ENCODE measurements around the gene MUC5AC. TPM values are rescaled to one million over a fixed set of nuclear protein-coding genes. Genes with fewer than 3 reads are reported as not detected.
"Not testable (repeated sequence)": the region's sequence is repeated elsewhere in the genome, so short reads cannot be mapped to it uniquely, and the experiment has no call there.

MUC5AC gene
- polyA plus RNA-seq, 3 donors = 0.01 TPM; not detected in 1

DNA sequence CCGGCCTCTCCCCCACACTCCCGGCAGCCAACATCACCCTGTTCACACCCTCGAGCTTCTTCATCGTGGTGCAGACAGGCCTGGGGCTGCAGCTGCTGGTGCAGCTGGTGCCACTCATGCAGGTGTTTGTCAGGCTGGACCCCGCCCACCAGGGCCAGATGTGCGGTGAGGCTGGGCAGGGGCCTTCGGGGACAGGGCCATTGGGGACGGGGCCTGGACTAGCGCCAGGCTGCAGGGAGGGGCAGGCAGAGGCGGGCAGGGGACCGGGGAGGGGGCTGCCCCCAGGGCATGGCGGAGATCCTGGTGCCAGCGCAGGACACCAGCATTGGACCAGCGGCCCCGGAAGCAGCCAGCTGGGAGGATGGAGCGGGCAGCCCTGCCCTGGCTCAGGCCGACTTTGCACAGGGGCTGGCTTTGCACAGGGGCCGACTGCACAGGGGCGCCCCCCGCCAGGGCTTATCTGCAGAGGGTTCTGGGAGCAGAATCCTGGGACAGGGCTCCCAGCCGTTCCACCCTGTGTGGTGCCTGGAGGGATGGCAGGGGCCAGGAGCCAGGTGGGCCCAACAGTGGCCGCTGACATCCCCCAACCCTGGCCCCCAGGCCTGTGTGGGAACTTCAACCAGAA lies 73.8 kb downstream of the MUC5AC start:
- no peak for DNase-seq (ENCODE audit: low read depth in 3 of 3, low spot score in 2 of 3)

DNA sequence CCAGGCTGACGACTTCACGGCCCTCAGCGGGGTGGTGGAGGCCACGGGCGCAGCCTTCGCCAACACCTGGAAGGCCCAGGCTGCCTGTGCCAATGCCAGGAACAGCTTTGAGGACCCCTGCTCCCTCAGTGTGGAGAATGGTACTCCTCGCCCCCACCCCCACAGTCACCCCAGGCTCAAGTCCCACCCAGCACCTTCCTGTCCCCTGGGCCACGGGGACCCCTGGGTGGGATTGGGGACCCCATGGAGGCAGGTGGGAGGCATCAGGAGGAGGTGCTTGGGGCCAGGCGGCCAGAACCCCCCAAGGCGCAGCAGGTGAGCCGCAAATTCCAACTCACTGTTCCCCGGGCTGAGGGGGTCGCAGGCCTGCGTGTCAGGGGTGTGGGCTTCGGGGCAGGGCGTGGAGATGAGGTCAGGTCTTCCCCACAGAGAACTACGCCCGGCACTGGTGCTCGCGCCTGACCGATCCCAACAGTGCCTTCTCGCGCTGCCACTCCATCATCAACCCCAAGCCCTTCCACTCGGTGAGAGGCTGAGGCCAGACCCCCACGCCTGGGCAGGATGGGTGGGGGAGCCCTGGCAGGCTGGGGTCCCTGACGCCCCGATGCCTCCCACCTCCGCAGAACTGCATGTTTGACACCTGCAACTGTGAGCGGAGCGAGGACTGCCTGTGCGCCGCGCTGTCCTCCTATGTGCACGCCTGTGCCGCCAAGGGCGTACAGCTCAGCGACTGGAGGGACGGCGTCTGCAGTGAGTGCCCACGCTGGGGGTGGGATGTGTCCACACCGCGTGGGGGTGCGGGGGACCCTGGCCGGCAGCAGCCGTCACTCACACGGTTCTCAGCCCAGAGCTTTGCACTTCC lies 74.5 kb downstream of the MUC5AC start:
- no peak for DNase-seq (ENCODE audit: low read depth in 3 of 3, low spot score in 2 of 3)

DNA sequence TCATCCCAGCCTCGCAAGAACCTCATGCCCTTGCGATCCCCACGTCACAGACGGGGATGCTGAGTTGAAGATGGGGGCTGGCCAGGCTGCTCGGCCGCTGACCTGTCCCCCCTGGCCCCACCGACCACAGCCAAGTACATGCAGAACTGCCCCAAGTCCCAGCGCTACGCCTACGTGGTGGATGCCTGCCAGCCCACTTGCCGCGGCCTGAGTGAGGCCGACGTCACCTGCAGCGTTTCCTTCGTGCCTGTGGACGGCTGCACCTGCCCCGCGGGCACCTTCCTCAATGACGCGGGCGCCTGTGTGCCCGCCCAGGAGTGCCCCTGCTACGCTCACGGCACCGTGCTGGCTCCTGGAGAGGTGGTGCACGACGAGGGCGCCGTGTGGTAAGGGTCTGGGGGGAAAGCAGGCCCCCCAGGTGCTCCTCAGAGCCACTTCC lies 75.1 kb downstream of the MUC5AC start:
- no peak for DNase-seq (ENCODE audit: low read depth in 3 of 3, low spot score in 2 of 3)

DNA sequence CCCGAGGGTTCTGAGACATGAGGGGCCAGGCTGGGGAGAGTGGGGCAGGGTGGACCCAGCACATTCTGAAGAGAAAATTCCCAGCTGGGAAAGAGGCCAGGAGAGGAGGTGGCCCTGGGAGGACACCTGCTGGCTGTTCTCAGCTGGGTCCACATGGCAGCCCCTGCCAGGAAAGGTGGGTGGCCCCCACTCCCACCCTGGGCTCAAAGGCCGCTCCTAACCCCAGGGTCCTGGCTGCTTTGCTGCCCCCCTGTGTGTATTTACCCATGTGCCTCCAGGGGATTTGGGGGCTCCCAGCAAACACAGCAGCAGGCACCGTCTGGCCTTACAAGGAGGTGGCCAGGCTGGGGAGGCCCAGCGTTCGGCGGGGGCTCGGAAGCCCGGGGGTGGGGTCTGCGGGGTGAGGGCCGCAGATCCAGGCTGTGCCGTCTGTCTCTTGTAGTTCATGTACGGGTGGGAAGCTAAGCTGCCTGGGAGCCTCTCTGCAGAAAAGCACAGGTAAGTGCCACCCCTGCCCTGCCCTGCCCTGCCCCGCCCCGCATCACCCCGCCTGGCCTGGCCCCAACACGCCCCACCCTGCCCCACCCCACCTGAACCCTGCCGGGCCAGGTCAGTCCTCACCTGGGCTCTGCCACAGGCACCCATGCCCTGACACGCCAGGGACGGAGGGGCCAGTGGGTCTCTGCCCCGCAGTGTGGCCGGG lies 75.7 kb downstream of the MUC5AC start:
- no peak for DNase-seq (ENCODE audit: low read depth in 3 of 3, low spot score in 2 of 3)

DNA sequence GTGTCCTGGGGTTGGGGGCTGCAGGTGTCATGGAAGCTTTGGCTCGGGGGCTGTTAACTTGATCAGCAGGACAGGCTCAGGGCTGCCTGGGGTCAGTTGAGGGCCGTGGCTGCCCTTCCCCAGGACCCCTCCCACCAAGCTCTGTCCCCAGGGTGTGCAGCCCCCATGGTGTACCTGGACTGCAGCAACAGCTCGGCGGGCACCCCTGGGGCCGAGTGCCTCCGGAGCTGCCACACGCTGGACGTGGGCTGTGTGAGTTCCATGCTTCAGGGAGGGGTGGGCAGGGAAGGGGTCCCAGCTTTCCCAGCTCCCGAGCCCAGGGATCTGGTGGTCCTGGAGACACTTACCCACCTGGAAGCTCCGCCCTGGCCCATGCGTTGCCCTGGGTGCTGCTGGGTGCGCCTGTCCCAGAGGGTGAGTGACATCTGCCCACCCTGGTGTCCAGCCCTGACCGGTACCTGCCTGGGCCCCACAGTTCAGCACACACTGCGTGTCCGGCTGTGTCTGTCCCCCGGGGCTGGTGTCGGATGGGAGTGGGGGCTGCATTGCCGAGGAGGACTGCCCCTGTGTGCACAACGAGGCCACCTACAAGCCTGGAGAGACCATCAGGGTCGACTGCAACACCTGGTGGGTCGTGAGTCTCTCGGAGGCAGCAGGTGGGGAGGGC lies 76.4 kb downstream of the MUC5AC start:
- no peak for DNase-seq (ENCODE audit: low read depth in 3 of 3, low spot score in 2 of 3)

DNA sequence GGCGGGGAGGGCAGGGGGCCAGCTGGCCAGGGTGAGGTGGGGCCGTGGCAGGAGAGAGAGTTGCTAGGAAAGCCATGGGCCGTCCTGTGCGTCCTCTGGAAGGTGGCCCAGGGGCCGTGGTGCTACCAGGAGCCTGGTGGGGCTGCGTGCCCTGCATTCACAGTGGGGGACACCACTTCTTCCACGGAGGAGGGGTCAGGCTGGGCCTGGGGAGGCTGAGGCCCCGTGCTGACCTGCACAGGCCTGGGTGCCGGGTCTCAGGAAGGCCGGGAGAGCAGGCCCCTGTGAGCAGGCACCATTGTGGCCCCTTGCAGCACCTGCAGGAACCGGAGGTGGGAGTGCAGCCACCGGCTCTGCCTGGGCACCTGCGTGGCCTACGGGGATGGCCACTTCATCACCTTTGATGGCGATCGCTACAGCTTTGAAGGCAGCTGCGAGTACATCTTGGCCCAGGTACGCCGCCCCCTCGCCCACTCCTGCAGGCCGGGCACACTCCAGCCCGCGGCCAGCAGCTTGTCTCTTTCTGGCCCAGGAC lies 77.1 kb downstream of the MUC5AC start:
- DNase-seq (ENCODE audit: low read depth in 3 of 3, low spot score in 2 of 3) = no peak

DNA sequence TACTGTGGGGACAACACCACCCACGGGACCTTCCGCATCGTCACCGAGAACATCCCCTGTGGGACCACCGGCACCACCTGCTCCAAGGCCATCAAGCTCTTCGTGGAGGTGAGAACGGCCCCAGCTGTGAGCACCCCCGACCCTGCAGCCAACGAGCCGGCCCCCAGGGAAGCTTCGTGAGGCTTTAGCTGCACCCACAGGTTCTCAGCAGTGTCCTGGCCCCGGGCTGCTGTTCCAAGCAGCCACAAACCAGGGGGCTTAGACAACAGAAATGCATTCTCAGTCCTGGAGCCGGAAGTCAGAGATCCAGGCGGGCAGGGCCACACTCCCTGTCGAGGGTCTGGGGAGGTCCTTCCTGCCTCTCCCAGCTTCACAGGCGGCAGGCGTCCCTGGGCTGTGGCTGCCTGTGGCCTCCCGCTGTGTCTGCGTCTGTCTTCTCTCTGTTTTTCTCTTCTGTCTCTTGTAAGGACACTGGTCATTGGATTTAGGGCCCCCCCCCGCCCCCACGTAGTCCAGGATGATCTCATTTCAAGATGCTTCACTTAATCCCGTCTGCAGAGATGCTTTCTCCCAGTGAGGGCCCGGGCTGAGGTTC lies 77.7 kb downstream of the MUC5AC start:
- DNase-seq (ENCODE audit: low read depth in 3 of 3, low spot score in 2 of 3) = no peak

DNA sequence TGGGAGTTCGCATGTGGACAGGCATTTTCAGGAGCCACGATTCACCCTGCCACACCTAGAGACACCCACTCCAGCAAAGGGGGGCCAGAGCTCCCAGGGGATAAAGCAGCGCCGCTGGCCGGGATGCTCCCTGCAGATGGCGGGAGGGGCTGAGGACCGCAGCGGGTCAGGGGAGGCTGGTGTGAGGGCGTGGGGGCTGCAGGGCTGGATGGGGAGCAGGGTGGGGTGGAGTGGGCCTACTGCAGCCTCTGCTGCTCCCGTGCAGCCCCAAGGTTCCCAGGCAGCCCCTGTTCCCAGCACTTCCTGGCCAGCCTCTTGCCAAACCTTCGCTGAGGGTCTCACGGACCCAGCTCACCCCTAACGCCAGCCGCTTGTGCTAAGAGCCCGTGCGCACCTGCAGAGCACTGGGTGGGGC lies 78.2 kb downstream of the MUC5AC start:
- no peak for DNase-seq (ENCODE audit: low read depth in 3 of 3, low spot score in 2 of 3)

DNA sequence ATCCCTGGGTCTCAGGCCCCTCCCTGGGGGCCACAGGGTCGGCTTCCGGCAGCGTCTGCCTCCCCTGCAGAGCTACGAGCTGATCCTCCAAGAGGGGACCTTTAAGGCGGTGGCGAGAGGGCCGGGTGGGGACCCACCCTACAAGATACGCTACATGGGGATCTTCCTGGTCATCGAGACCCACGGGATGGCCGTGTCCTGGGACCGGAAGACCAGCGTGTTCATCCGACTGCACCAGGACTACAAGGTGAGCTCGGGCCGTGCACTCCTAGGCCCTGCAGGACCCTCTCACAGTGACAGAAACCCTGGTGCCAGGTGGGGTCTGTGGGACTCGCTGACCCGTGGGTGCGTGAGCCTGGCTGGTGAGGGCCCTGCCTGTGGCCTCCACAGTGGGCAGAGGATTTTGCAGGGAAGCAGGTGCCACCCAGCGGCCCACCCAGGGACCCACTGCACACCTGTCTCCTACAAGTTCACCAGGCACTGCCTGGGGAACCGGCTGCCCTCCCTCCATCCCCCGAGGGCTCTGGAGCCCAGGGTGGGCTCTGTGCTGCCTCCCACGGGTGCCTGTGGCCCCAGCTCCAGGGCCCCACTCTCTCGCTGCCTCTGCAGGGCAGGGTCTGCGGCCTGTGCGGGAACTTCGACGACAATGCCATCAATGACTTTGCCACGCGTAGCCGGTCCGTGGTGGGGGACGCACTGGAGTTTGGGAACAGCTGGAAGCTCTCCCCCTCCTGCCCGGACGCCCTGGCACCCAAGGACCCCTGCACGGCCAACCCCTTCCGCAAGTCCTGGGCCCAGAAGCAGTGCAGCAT lies 78.8 kb downstream of the MUC5AC start:
- DNase-seq (ENCODE audit: low read depth in 3 of 3, low spot score in 2 of 3) = no peak

DNA sequence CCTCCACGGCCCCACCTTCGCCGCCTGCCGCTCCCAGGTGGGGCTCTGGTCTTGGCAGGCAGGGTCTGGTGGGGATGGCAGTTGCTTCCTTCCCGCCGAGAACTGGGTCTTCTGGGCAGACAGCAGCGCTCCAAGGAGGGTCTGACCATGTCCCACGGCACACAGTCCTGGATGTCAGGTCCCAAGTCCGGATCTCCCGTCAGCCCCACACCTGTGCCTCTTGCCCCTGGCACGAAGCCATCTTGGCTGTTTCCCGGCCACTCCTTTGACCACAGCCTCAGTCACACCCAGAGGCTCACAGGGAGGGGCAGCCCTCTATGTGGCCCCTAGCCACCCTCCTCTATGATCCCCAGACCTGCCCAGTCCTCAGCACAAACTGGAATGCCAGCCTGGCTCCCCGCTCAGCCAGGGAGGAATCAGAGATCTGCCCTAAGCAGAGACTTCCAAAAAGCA lies 79.4 kb downstream of the MUC5AC start:
- DNase-seq (ENCODE audit: low read depth in 3 of 3, low spot score in 2 of 3) = no peak

DNA sequence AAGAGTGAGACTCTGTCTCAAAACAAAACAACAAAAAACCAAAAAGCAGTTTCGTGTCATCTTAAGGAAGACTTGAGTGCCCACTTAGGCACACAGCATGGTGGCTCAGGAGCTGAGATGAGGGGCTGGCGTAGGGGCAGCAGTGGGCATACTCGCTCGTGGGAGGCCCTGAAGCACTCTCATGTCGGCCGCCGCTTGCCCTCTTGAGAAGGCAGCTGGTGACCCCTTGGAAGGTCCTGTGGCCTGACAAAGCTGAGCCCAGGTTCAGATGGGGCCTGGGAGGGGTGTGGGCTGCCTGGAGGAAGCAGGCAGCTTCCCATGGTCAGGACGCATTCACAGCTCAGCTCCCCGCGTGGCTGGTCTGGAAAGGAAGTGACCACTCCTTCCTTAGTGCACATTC lies 80.1 kb downstream of the MUC5AC start:
- no peak for DNase-seq (ENCODE audit: low read depth in 3 of 3, low spot score in 2 of 3)

DNA sequence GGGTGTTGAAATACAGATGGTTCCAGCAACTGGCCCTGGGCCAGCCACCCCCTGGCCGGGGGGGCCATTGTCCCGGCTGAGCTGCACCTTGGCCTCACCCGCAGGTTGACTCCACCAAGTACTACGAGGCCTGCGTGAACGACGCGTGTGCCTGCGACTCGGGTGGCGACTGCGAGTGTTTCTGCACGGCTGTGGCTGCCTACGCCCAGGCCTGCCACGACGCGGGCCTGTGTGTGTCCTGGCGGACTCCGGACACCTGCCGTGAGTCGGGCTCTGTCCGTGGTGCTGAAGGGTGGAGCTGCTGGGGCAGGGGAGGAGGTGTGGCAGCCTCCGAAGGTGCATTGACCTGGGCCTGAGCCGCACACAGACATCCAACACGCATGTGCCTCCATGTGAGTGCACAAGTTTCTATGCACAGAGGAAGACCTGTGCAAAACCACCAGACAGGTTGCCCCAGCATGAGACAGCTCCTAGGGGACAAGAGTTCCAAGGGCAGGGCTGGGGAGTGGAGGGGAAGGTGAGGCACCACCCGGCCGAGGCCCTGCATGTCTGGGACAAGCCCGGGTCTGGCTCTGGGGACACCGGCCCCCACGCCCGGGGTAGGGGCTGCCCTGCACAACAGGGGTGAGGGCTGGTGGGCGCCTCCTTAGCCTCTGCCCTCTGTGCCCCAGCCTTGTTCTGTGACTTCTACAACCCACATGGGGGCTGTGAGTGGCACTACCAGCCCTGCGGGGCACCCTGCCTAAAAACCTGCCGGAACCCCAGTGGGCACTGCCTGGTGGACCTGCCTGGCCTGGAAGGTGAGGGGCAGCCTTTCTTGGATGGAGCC lies 81.2 kb downstream of the MUC5AC start:
- no peak for DNase-seq (ENCODE audit: low read depth in 3 of 3, low spot score in 2 of 3)

DNA sequence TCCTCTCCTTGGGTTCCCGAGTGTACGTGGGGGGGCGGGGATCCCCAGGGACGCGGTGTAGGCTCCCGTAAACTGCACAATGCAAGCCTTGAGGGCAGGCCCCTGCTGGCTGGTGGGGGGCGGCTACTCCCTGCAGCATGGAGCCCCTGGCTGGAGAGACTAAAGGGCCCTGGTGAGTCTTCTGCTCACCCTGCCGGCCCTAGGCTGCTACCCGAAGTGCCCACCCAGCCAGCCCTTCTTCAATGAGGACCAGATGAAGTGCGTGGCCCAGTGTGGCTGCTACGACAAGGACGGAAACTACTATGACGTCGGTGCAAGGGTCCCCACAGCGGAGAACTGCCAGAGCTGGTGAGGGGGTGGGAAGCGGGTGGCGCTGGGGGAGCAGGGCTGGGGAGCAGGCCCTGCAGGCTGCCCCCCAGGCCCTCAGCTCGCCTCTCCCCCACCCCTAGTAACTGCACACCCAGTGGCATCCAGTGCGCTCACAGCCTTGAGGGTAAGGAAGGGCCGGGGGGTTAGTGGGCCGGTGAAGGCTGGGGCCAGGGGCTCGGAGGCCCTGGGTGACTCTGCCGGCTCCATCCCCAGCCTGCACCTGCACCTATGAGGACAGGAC lies 81.9 kb downstream of the MUC5AC start:
- DNase-seq (ENCODE audit: low read depth in 3 of 3, low spot score in 2 of 3) = no peak

DNA sequence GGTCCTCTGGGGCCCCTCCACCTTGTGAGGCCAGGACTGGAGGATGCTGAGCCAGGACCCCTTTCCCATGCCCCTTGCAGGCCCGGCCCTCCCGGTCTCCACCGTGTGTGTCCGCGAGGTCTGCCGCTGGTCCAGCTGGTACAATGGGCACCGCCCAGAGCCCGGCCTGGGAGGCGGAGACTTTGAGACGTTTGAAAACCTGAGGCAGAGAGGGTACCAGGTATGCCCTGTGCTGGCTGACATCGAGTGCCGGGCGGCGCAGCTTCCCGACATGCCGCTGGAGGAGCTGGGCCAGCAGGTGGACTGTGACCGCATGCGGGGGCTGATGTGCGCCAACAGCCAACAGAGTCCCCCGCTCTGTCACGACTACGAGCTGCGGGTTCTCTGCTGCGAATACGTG lies 83.0 kb downstream of the MUC5AC start:
- DNase-seq (ENCODE audit: low read depth in 3 of 3, low spot score in 2 of 3) = no peak

DNA sequence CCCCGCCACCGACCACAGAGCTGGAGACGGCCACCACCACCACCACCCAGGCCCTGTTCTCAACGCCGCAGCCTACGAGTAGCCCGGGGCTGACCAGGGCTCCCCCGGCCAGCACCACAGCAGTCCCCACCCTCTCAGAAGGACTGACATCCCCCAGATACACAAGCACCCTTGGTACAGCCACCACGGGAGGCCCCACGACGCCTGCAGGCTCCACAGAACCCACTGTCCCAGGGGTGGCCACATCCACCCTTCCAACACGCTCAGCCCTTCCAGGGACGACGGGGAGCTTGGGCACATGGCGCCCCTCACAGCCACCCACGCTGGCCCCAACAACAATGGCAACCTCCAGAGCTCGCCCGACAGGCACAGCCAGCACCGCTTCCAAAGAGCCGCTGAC lies 84.0 kb downstream of the MUC5AC start:
- no peak for DNase-seq (ENCODE audit: low read depth in 3 of 3, low spot score in 2 of 3)

DNA sequence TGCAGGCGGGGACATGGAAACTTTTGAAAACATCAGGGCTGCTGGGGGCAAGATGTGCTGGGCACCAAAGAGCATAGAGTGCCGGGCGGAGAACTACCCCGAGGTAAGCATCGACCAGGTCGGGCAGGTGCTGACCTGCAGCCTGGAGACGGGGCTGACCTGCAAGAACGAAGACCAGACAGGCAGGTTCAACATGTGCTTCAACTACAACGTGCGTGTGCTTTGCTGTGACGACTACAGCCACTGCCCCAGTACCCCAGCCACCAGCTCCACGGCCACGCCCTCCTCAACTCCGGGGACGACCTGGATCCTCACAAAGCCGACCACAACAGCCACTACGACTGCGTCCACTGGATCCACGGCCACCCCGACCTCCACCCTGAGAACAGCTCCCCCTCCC lies 84.5 kb downstream of the MUC5AC start:
- DNase-seq (ENCODE audit: low read depth in 3 of 3, low spot score in 2 of 3) = no peak

DNA sequence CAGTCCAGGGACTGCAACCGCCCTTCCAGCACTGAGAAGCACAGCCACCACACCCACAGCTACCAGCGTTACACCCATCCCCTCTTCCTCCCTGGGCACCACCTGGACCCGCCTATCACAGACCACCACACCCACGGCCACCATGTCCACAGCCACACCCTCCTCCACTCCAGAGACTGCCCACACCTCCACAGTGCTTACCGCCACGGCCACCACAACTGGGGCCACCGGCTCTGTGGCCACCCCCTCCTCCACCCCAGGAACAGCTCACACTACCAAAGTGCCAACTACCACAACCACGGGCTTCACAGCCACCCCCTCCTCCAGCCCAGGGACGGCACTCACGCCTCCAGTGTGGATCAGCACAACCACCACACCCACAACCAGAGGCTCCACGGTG lies 85.0 kb downstream of the MUC5AC start:
- not testable (repeated sequence) for DNase-seq (ENCODE audit: low read depth in 3 of 3, low spot score in 2 of 3)

DNA sequence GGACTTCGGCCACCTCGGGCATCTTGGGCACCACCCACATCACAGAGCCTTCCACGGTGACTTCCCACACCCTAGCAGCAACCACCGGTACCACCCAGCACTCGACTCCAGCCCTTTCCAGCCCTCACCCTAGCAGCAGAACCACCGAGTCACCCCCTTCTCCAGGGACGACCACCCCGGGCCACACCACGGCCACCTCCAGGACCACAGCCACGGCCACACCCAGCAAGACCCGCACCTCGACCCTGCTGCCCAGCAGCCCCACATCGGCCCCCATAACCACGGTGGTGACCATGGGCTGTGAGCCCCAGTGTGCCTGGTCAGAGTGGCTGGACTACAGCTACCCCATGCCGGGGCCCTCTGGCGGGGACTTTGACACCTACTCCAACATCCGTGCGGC lies 85.8 kb downstream of the MUC5AC start:
- DNase-seq (ENCODE audit: low read depth in 3 of 3, low spot score in 2 of 3) = not testable (repeated sequence)
